Tibial artery (tissue), 4 donors: Measurements from ENCODE around the gene TMCC1.

Experiments used
- DNase-seq, 2 donors: peaks; one replicate each; pipeline ENCODE4 v3.0.0-alpha.2; 2019
- H3K27ac ChIP-seq, 2 donors: fragments of 200-600 bp; sonication (generic) in 1 of 2; 1 replicate in 1 of 2; 2 replicates in 1 of 2; pipeline ENCODE4 v1.5.1; 2018 to 2019; ENCODE audit warnings: mild to moderate bottlenecking in 1 of 2
- H3K27me3 ChIP-seq, 2 donors: fragments of 200-600 bp; sonication (generic) in 1 of 2; one replicate each; pipeline versions ENCODE4 v1.5.1 to v1.6.0; 2016 to 2019
- H3K36me3 ChIP-seq, 3 donors: fragments of 200-600 bp; sonication (generic) in 2 of 3; one replicate each; pipeline ENCODE4 v1.5.1; 2016 to 2019; ENCODE audit warnings: mild to moderate bottlenecking in 2 of 3
- H3K4me1 ChIP-seq, 4 donors: fragments of 200-600 bp; sonication (generic) in 2 of 4; 1 replicate in 3 of 4; 2 replicates in 1 of 4; pipeline ENCODE4 v1.5.1; 2016 to 2019
- H3K4me3 ChIP-seq, 2 donors: fragments of 200-600 bp; sonication (generic) in 1 of 2; 1 replicate in 1 of 2; 2 replicates in 1 of 2; pipeline ENCODE4 v1.5.1; 2018 to 2019; ENCODE audit warnings: mild to moderate bottlenecking in 2 of 2
- H3K9me3 ChIP-seq, 3 donors: fragments of 200-600 bp; sonication (generic) in 1 of 3; one replicate each; pipeline ENCODE4 v1.5.1; 2016 to 2019
- intact Hi-C: fragments of 100-400 bp; cut with DNase I; formaldehyde crosslinking; loops from one replicate; pipeline ENCODE4 v1.15.0; 2023; ENCODE audit warnings: low total_unique reads
- TF ChIP-seq, protein P1 (sequence below), 2 experiments: fragments of 200-600 bp in 1 of 2; fragments of 450-650 bp in 1 of 2; IDR thresholded peaks; one replicate each; pipeline ENCODE4 v1.5.1; 2017 to 2019; ENCODE audit warnings: antibody characterized with exemption in 2 of 2, mild to moderate bottlenecking in 1 of 2, moderate library complexity in 1 of 2

TMCC1 gene

DNA sequence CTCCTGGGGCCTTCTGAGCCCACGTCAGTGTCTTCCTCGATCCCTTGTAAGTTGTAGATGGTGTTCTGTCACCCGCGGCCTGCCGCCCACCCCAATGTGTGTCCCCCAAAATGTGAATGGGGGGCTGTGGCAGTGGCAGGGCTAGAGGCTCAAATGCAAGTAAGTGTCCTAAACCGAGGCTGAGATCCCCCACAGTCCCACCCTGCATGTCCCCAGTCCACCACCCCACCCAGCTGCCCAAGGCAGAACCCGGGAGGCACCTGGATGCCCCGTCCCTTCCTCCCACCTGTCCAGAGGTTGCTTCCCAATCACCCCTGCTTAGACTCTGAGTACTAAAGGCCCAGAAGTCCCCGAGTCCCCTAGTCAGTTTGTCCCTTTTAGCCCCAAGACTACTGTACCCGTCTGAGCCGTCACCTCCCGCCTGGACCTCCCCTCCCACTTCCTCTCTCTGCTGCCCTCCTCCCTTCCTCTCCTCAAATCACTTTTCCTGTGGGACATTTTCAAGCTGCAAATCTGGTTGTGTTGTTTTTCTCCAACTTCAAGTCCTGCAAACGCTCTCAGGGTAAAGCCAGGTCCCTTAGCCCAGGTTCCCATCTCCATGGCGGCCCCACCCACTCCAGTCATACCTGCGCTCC, 275.2 kb downstream of the TMCC1 start:
- Histone ChIP-seq H3K27me3 (no peaks in the 10 kb centered on the region), H3K4me3 (no peak overlapping the region), H3K9me3 (no peaks in the 10 kb centered on the region), H3K27ac (no peak overlapping the region), H3K4me1 (peaks cover 0 to 57% (median 23%) of the 10 kb centered on the region in 4 donors), H3K36me3 (no peaks in the 10 kb centered on the region)
- TF ChIP-seq, protein P1, sequence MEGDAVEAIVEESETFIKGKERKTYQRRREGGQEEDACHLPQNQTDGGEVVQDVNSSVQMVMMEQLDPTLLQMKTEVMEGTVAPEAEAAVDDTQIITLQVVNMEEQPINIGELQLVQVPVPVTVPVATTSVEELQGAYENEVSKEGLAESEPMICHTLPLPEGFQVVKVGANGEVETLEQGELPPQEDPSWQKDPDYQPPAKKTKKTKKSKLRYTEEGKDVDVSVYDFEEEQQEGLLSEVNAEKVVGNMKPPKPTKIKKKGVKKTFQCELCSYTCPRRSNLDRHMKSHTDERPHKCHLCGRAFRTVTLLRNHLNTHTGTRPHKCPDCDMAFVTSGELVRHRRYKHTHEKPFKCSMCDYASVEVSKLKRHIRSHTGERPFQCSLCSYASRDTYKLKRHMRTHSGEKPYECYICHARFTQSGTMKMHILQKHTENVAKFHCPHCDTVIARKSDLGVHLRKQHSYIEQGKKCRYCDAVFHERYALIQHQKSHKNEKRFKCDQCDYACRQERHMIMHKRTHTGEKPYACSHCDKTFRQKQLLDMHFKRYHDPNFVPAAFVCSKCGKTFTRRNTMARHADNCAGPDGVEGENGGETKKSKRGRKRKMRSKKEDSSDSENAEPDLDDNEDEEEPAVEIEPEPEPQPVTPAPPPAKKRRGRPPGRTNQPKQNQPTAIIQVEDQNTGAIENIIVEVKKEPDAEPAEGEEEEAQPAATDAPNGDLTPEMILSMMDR (IDR thresholded peaks at IDR 0.05), result no peak
- peak in 1 of 2 donors; percentile 65 for DNase-seq
- intact Hi-C loops, result no loop called here

DNA sequence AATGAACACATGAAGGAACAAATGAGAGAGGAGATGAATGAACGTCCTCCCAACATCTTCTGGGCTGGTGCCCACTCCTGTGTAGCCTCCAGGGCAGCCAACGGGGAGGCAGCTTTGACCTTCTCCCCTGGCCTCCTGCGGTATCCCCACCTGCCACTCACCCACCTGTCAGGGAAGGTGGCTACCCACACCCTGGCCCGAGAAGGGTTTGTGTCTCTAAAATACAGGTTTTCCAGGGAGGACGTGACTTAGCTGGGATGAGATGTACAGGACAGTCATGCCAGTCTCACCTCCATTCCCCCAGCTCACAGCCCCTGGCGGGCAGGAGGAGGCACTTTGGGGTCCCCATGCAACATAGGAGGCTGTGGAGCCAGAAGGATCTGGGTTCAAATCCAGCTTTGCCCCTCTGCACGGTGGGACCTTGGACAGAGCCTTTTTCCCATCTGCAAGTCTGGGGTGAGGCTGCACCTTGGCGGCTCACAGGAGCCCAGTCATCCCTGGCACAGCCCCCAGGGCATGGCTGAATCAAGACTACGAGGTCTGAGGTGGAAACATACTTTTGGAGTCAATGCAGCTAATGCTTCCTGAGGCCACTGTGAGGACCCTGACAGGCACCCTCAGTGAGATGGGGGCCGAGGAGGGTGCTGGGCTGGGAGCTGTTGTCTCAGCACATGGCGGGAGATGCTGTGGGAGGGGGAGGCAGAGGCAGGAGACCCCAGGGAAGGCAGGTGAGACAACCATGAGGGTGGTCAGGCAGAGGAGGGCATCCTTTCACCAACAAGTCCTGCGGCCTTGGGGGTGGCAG, 275.9 kb downstream of the TMCC1 start:
- peak in 1 of 2 donors; percentile 65 for DNase-seq
- no peaks in the 10 kb centered on the region for H3K9me3 ChIP-seq
- no peak overlapping the region for H3K4me3 ChIP-seq
- H3K27ac ChIP-seq, result peak overlapping the region; percentile 39
- H3K4me1 ChIP-seq, result peaks cover 0 to 51% (median 20%) of the 10 kb centered on the region in 4 donors
- TF ChIP-seq, protein P1 (IDR thresholded peaks at IDR 0.05), result no peak
- intact Hi-C loops, result no loop called here
- H3K36me3 ChIP-seq, result no peaks in the 10 kb centered on the region
- no peaks in the 10 kb centered on the region for H3K27me3 ChIP-seq

DNA sequence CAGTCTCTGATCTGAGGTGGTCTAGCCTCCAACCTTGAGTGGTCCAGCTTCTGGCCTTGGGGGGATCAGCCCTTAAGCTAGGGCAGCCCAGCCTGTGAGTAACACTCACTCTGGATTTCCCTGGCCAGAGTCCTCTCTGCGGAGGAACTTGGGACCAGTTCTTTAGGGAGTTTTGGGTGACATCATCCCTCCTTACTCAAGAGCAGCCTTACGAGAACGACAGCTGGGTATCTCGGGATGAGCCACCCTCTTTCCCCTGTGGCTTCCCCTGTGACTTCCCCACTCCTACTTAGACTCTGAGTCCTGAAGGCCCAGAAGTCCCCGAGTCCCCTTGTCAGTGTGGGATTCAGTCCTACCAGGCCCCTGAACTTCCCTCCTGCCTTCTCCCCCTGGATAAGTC, 276.8 kb downstream of the TMCC1 start:
- Histone ChIP-seq H3K4me1 (peaks cover 8 to 51% (median 28%) of the 10 kb centered on the region in 4 donors), H3K27me3 (no peaks in the 10 kb centered on the region), H3K4me3 (no peak overlapping the region), H3K36me3 (no peaks in the 10 kb centered on the region), H3K9me3 (no peaks in the 10 kb centered on the region), H3K27ac (peak overlapping the region; percentile 39)
- TF ChIP-seq, protein P1 (IDR thresholded peaks at IDR 0.05), result no peak
- peak; percentile 75 to 78 for DNase-seq
- intact Hi-C loops, result no loop called here

DNA sequence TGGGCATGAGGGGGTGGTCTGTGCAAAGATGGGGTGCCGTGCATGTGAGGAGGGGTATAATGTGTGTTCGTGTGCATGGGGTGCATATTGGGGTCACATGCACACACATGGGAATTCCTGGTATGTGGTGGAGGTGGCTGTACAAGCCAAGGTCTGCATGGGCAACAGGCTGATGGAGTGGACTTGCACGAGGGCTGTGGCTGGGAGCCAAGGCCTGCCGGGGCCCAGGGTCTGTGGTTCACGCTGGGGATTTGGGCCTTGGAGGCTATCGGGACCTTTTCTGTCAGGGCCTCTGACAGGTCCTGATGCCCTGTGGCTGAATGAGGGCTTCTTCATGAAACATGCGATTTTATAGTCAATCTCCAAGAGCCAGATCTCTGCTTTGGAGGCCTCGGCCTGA, 277.2 kb downstream of the TMCC1 start:
- Histone ChIP-seq H3K27me3 (no peaks in the 10 kb centered on the region), H3K4me1 (peaks cover 8 to 54% (median 32%) of the 10 kb centered on the region in 4 donors), H3K4me3 (no peak overlapping the region), H3K36me3 (no peaks in the 10 kb centered on the region), H3K27ac (peak overlapping the region; percentile 39), H3K9me3 (no peaks in the 10 kb centered on the region)
- intact Hi-C loops, result no loop called here
- TF ChIP-seq, protein P1 (IDR thresholded peaks at IDR 0.05), result no peak
- peak in 1 of 2 donors; percentile 69 for DNase-seq

DNA sequence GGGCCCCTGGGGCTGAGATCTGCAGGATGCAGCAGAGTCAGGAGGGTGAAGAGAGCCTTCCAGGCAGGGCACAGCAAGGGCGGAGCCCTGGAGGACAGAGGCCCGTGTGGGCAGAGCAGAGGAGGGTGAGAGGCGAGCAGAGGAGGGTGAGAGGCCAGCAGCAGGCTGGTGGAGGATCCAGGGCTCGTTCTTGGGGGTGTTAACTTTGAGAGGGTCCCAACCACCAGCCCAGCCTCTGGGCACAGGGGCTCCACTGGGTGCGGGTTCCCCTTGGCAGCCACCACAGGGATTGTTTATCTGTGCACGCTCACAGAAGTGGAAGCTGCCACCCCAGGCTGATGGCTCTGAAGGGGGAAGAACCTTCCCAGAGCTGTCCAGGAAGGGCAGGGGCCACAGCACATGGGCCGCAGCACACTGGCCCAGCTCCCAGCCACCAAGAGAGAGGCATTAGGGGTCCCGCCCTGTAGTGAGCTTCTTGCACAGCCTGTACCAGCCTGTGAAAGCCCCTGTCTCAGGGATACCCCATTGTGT, 277.7 kb downstream of the TMCC1 start:
- intact Hi-C loops, result no loop called here
- H3K9me3 ChIP-seq, result no peaks in the 10 kb centered on the region
- no peaks in the 10 kb centered on the region for H3K27me3 ChIP-seq
- peak overlapping the region; percentile 39 to 42 for H3K27ac ChIP-seq
- TF ChIP-seq, protein P1 (IDR thresholded peaks at IDR 0.05), result no peak
- H3K4me1 ChIP-seq, result peaks cover 8 to 55% (median 32%) of the 10 kb centered on the region in 4 donors
- H3K36me3 ChIP-seq, result no peaks in the 10 kb centered on the region
- H3K4me3 ChIP-seq, result no peak overlapping the region
- DNase-seq, result peak in 1 of 2 donors; percentile 73
